Liver (tissue), 9 donors: ENCODE measurements around the gene DOCK11. TPM values are rescaled to one million over a fixed set of nuclear protein-coding genes. Genes with fewer than 3 reads are reported as not detected.

Experiments
- DNase-seq: peaks from one replicate; pipeline ENCODE4 v3.0.0-alpha.2; 2017; ENCODE audit warnings: low spot score
- H3K27ac ChIP-seq, 2 donors: one replicate each; pipeline ENCODE4 v1.7.0; 2013; ENCODE audit warnings: inconsistent platforms in 2 of 2, low read length in 2 of 2, control low read depth in 1 of 2, low read depth in 1 of 2, mild to moderate bottlenecking in 1 of 2
- H3K27me3 ChIP-seq, 4 donors: one replicate each; pipeline versions ENCODE4 v1.6.1 to v1.7.0; 2013; ENCODE audit warnings: low read length in 3 of 4, inconsistent platforms in 1 of 4, mild to moderate bottlenecking in 1 of 4, moderate library complexity in 1 of 4; ENCODE audit not compliant: control insufficient read depth in 4 of 4, insufficient read depth in 4 of 4
- H3K36me3 ChIP-seq, 4 donors: one replicate each; pipeline versions ENCODE4 v1.6.1 to v1.7.0; 2013; ENCODE audit warnings: low read length in 3 of 4, mild to moderate bottlenecking in 3 of 4, low read depth in 1 of 4, moderate library complexity in 1 of 4; ENCODE audit not compliant: control insufficient read depth in 4 of 4, insufficient read depth in 3 of 4
- H3K4me1 ChIP-seq, 4 donors: one replicate each; pipeline versions ENCODE4 v1.6.1 to v1.7.0; 2013; ENCODE audit warnings: low read length in 3 of 4, mild to moderate bottlenecking in 3 of 4, moderate library complexity in 1 of 4; ENCODE audit not compliant: control insufficient read depth in 4 of 4, insufficient read depth in 4 of 4
- H3K4me3 ChIP-seq, 3 donors: one replicate each; pipeline versions ENCODE4 v1.6.1 to v1.7.0; 2013; ENCODE audit warnings: low read length in 3 of 3, control low read depth in 1 of 3, low read depth in 1 of 3, mild to moderate bottlenecking in 1 of 3
- H3K9ac ChIP-seq, 2 donors: one replicate each; pipeline ENCODE4 v1.7.0; 2013; ENCODE audit warnings: low read length in 2 of 2, mild to moderate bottlenecking in 2 of 2, moderate library complexity in 2 of 2, control low read depth in 1 of 2, low read depth in 1 of 2
- H3K9me3 ChIP-seq, 4 donors: one replicate each; pipeline versions ENCODE4 v1.6.1 to v1.7.0; 2013; ENCODE audit warnings: low read length in 3 of 4; ENCODE audit not compliant: control insufficient read depth in 4 of 4
- EGR1 ChIP-seq, 2 donors: IDR thresholded peaks; 2 replicates each; pipeline ENCODE4 v1.6.1; 2016 to 2018; ENCODE audit warnings: antibody characterized with exemption in 2 of 2, low read depth in 2 of 2
- FOXA2 ChIP-seq: IDR thresholded peaks from 2 replicates; pipeline ENCODE4 v1.6.1; 2016; ENCODE audit warnings: antibody characterized with exemption
- GABPA ChIP-seq, 2 donors: IDR thresholded peaks in 1 of 2; conservative IDR thresholded peaks in 1 of 2; 2 replicates each; pipeline ENCODE4 v1.6.1; 2016; ENCODE audit warnings: antibody characterized with exemption in 2 of 2, mild to moderate bottlenecking in 1 of 2, moderate library complexity in 1 of 2
- HNF4A ChIP-seq, 2 donors: conservative IDR thresholded peaks; 2 replicates each; pipeline ENCODE4 v1.6.1; 2016; ENCODE audit warnings: antibody characterized with exemption in 2 of 2, mild to moderate bottlenecking in 2 of 2
- HNF4G ChIP-seq: IDR thresholded peaks from 2 replicates; pipeline ENCODE4 v1.6.1; 2016; ENCODE audit warnings: antibody characterized with exemption
- JUND ChIP-seq, 2 donors: IDR thresholded peaks; 2 replicates each; pipeline ENCODE4 v1.6.1; 2016; ENCODE audit warnings: antibody characterized with exemption in 2 of 2
- RAD21 ChIP-seq, 2 donors: IDR thresholded peaks; 2 replicates each; pipeline ENCODE4 v1.6.1; 2016; ENCODE audit warnings: antibody characterized with exemption in 2 of 2, mild to moderate bottlenecking in 2 of 2
- RXRA ChIP-seq, 2 donors: IDR thresholded peaks; 2 replicates each; pipeline ENCODE4 v1.6.1; 2017 to 2018; ENCODE audit warnings: antibody characterized with exemption in 2 of 2, mild to moderate bottlenecking in 1 of 2
- SP1 ChIP-seq: IDR thresholded peaks from 2 replicates; pipeline ENCODE4 v1.6.1; 2018; ENCODE audit warnings: antibody characterized with exemption, mild to moderate bottlenecking
- TAF1 ChIP-seq: conservative IDR thresholded peaks from 2 replicates; pipeline ENCODE4 v1.6.1; 2016; ENCODE audit warnings: antibody characterized with exemption, mild to moderate bottlenecking
- YY1 ChIP-seq: IDR thresholded peaks from 2 replicates; pipeline ENCODE4 v1.6.1; 2016; ENCODE audit warnings: antibody characterized with exemption, mild to moderate bottlenecking
- WGBS: extraction: QIAGEN DNeasy Blood & Tissue Kit; methylation state at CpG from one replicate; pipeline ENCODE4 v1.1.7; 2013; 5-methylcytosine and 5-hydroxymethylcytosine counted together
- polyA plus RNA-seq, 2 donors: library from polyadenylated mRNA; stranded (reverse) in 1 of 2; unstranded in 1 of 2; fragments of 200-250 nt in 1 of 2; fragments of >200 nt in 1 of 2; fragmentation: Nextera tagmentation in 1 of 2; extraction: Ambion mirVana in 1 of 2; gene quantifications; one replicate each; pipeline versions ENCODE4 v1.2.1 to v1.2.3, GENCODE V29; 2013 to 2015
- total RNA-seq, 2 donors: library from RNA; depleted of rRNA; stranded (reverse); fragments of >200 nt; gene quantifications; one replicate each; pipeline ENCODE4 v1.2.3, GENCODE V29; 2014
- TF ChIP-seq, protein P1 (sequence below): IDR thresholded peaks from 2 replicates; pipeline ENCODE4 v1.6.1; 2016; ENCODE audit warnings: antibody characterized with exemption
- TF ChIP-seq, protein P2 (sequence below): IDR thresholded peaks from 2 replicates; pipeline ENCODE4 v1.6.1; 2016; ENCODE audit warnings: antibody characterized with exemption
- TF ChIP-seq, protein P3 (sequence below): IDR thresholded peaks from 2 replicates; pipeline ENCODE4 v1.6.1; 2016; ENCODE audit warnings: antibody characterized with exemption, mild to moderate bottlenecking
- TF ChIP-seq, protein P4 (sequence below): fragments of 150-350 bp; IDR thresholded peaks from 2 replicates; pipeline ENCODE4 v1.5.1; 2017; ENCODE audit warnings: improper control_type of control experiment, low read depth, low read length; ENCODE audit not compliant: missing input control
- TF ChIP-seq, protein P5 (sequence below): IDR thresholded peaks from 2 replicates; pipeline ENCODE4 v1.6.1; 2016; ENCODE audit warnings: antibody characterized with exemption
- donor health status: healthy.
- donor health status: healthy.
- donor health status: healthy.
- donor health status: healthy.
- donor health status: healthy.

DOCK11 gene
- total and polyA plus RNA-seq, 4 donors, result 1.3 to 9.3 (median 3.7) TPM

DNA sequence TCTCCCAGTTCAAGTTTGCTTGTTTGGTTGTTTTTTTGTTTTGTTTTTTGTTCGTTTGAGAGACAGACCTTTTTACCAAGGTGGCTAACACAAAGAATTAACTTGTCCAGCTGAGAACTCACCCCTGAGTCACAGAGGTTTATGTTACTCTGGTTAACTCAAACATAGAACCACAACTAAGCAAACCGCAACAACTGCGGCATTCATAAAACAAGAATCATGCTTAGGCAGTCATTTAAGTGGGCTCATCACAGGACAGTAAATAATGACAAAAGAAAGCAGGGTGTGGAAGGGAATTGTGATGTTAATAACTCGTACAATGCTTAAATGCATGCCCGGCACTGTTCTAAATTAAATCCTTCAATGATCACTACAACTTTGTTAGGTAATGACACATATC lies 207.1 kb downstream of the DOCK11 start:
- WGBS, result 92% methylated on average over 5 of the region's 5 CpGs
- Histone ChIP-seq H3K9me3 (no peaks in the 10 kb centered on the region), H3K4me1 (no peaks in the 10 kb centered on the region), H3K27ac (no peak overlapping the region), H3K4me3 (no peak overlapping the region), H3K36me3 (no peaks in the 10 kb centered on the region), H3K9ac (no peak overlapping the region), H3K27me3 (no peaks in the 10 kb centered on the region)
- TF ChIP-seq, protein P1, sequence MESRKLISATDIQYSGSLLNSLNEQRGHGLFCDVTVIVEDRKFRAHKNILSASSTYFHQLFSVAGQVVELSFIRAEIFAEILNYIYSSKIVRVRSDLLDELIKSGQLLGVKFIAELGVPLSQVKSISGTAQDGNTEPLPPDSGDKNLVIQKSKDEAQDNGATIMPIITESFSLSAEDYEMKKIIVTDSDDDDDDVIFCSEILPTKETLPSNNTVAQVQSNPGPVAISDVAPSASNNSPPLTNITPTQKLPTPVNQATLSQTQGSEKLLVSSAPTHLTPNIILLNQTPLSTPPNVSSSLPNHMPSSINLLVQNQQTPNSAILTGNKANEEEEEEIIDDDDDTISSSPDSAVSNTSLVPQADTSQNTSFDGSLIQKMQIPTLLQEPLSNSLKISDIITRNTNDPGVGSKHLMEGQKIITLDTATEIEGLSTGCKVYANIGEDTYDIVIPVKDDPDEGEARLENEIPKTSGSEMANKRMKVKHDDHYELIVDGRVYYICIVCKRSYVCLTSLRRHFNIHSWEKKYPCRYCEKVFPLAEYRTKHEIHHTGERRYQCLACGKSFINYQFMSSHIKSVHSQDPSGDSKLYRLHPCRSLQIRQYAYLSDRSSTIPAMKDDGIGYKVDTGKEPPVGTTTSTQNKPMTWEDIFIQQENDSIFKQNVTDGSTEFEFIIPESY, result no peak
- TF ChIP-seq RXRA (IDR thresholded peaks at IDR 0.05), result no peak
- no peak for TF ChIP-seq RAD21 (IDR thresholded peaks at IDR 0.05)
- TF ChIP-seq HNF4G, result no peak
- no peak for TF ChIP-seq HNF4A (conservative IDR thresholded peaks at IDR 0.05)
- TF ChIP-seq YY1, result no peak
- TF ChIP-seq, protein P2, sequence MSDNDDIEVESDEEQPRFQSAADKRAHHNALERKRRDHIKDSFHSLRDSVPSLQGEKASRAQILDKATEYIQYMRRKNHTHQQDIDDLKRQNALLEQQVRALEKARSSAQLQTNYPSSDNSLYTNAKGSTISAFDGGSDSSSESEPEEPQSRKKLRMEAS, result no peak
- no peak for TF ChIP-seq GABPA (IDR thresholded peaks at IDR 0.05 in 1 of 2, conservative IDR thresholded peaks at IDR 0.05 in 1 of 2)
- TF ChIP-seq, protein P3, sequence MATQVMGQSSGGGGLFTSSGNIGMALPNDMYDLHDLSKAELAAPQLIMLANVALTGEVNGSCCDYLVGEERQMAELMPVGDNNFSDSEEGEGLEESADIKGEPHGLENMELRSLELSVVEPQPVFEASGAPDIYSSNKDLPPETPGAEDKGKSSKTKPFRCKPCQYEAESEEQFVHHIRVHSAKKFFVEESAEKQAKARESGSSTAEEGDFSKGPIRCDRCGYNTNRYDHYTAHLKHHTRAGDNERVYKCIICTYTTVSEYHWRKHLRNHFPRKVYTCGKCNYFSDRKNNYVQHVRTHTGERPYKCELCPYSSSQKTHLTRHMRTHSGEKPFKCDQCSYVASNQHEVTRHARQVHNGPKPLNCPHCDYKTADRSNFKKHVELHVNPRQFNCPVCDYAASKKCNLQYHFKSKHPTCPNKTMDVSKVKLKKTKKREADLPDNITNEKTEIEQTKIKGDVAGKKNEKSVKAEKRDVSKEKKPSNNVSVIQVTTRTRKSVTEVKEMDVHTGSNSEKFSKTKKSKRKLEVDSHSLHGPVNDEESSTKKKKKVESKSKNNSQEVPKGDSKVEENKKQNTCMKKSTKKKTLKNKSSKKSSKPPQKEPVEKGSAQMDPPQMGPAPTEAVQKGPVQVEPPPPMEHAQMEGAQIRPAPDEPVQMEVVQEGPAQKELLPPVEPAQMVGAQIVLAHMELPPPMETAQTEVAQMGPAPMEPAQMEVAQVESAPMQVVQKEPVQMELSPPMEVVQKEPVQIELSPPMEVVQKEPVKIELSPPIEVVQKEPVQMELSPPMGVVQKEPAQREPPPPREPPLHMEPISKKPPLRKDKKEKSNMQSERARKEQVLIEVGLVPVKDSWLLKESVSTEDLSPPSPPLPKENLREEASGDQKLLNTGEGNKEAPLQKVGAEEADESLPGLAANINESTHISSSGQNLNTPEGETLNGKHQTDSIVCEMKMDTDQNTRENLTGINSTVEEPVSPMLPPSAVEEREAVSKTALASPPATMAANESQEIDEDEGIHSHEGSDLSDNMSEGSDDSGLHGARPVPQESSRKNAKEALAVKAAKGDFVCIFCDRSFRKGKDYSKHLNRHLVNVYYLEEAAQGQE, result no peak
- TF ChIP-seq, protein P4, sequence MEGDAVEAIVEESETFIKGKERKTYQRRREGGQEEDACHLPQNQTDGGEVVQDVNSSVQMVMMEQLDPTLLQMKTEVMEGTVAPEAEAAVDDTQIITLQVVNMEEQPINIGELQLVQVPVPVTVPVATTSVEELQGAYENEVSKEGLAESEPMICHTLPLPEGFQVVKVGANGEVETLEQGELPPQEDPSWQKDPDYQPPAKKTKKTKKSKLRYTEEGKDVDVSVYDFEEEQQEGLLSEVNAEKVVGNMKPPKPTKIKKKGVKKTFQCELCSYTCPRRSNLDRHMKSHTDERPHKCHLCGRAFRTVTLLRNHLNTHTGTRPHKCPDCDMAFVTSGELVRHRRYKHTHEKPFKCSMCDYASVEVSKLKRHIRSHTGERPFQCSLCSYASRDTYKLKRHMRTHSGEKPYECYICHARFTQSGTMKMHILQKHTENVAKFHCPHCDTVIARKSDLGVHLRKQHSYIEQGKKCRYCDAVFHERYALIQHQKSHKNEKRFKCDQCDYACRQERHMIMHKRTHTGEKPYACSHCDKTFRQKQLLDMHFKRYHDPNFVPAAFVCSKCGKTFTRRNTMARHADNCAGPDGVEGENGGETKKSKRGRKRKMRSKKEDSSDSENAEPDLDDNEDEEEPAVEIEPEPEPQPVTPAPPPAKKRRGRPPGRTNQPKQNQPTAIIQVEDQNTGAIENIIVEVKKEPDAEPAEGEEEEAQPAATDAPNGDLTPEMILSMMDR, result no peak
- TF ChIP-seq, protein P5, sequence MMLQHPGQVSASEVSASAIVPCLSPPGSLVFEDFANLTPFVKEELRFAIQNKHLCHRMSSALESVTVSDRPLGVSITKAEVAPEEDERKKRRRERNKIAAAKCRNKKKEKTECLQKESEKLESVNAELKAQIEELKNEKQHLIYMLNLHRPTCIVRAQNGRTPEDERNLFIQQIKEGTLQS, result no peak
- no peak for TF ChIP-seq TAF1
- no peak for TF ChIP-seq EGR1 (IDR thresholded peaks at IDR 0.05; ENCODE audit: low read depth in 2 of 2)
- no peak for TF ChIP-seq JUND (IDR thresholded peaks at IDR 0.05)
- TF ChIP-seq FOXA2, result no peak
- no peak for TF ChIP-seq SP1
- DNase-seq, result no peak

DNA sequence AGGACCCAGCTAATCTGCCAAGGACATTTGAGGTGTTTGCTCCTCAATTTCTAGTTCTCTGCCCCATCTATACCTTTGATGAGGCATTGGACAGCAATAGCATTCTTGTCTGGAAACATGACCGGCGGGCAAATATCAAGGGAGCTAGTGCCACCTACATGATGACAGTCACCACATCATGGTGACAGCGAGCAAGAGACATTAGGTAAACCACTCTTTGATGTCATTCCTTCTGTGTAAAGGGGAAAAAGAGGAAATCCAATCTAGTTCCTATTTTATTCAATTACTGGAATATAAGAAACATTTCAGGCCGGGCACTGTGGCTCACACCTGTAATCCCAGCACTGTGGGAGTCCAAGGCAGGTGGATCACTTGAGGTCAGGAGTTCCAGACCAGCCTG lies 211.1 kb downstream of the DOCK11 start:
- Histone ChIP-seq H3K36me3 (no peaks in the 10 kb centered on the region), H3K9ac (no peak overlapping the region), H3K27me3 (no peaks in the 10 kb centered on the region), H3K9me3 (no peaks in the 10 kb centered on the region), H3K27ac (no peak overlapping the region), H3K4me3 (no peak overlapping the region), H3K4me1 (no peaks in the 10 kb centered on the region)
- no peak for DNase-seq
- TF ChIP-seq, protein P4, result no peak
- TF ChIP-seq, protein P3, result no peak
- TF ChIP-seq, protein P5, result no peak
- TF ChIP-seq FOXA2, result no peak
- TF ChIP-seq JUND (IDR thresholded peaks at IDR 0.05), result no peak
- 91% methylated on average over 4 of the region's 4 CpGs for WGBS
